Measurements from ENCODE around the gene KRTAP3-1. TPM values are rescaled to one million over a fixed set of nuclear protein-coding genes. Genes with fewer than 3 reads are reported as not detected.

KRTAP3-1 gene
- total RNA-seq, 1 donor from 2014 or later = not detected

GRCh38 chr17:40974366-40974765, 34.6 kb downstream of the KRTAP3-1 start:
- no peak for DNase-seq

DNA sequence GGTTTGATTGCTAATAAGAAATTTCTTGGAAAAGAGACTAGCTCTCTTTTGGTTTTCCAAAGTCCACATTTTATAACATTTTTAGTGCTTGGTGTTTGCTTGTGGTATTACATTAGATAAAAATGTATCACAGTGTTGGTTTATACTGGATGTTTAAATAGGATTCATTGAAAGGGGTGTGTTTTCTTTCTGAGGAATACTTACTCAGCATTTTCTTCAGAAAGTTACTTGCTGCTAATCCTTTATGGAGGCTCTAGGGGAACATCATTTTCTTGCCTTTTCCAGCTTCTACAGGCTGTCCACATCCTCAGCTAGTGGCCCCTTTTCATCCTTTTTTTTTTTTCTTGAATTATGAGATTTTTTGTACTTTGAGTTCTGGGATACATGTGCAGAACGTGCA, 41.3 kb downstream of the KRTAP3-1 start:
- DNase-seq = no peak

DNA sequence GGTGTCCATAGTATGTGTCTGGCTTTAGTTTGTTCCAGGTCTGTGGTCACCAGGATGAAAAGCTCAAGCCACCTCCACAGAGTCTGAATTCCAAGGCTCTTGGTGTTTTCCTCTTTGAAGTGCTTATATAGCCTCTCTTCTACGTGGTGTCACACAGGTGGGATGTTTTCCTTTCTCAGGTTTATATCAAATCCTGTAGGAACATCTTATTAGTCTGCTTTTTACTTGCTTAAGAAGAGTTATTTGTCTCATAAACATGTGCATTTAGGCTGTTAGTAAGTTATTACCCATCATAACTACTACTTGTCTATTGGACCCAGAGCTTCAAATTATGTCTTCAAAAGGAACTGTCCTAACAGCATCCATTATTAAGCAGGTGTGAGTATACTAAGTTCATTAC, 42.1 kb downstream of the KRTAP3-1 start, which contains the start of gene KRT39:
Gene KRT39, minus strand, starts transcription at position 101 of the 400 bp plus-strand sequence. Its CDS starts 92 bp downstream, at position 9.
- no peak for DNase-seq

DNA sequence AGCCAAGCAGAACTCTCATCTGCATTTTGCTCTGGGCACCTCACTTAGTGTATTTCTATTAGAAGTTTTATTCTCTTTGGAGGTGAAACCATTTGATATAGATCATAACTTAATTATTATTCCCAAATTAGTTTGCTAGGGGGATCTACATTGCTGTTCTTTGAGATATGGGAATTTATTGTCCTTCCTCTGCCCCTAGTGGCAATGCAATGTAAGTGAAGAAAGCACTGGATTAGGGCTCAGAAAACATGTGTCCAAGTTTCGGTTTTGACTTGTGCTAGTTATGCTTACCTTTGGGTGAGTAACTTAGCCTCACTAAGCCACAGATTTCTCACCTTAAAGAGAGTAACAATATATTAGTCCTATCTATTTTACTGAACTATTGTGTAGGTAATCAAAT, 45.1 kb downstream of the KRTAP3-1 start:
- peak; percentile 32 for DNase-seq

- DNase-seq = no peak
Observed at GRCh38 chr17:40962059-40962561, 46.8 kb downstream of the KRTAP3-1 start.

DNA sequence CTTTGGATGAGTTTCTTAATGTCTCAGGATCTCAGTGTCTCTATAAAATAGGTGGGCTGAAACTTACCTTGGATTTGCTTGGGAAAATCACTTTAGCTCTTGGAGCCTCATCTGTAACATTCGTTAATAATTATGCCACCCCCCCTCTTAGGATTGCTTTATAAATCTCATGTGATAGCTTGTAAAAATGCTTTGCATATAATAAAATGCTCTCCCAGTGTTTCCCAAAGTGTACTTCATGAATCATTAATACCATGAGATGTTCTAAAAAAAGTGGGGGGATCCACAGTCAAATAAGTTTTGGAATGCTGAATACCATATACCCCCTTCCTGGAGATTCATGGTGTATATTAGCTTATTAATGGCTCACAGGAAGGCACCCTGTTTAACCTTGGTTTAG, 47.3 kb downstream of the KRTAP3-1 start:
- no peak for DNase-seq

DNA sequence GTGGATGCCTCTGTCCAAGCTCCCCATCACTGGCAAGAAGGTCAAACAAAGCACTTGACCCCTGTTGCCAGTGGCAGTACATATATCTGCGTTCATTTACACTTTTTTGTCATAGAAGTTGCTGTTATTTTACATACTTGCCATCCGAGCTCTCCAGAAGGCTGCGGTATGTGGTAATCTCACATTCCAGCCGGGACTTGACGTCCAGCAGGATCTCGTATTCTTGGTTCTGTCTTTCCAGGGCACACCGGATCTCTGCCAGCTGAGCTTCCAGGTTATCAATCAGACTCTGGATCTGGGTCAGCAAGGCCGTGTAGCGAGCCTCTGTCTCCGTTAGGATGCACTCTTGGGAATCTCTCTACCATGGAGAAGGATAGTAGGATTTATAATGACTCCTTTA, 48.8 kb downstream of the KRTAP3-1 start:
- DNase-seq = no peak

Other genes starting within 250 kb of the KRTAP3-1 start
- gene KRT26, start 236.9 kb downstream of the KRTAP3-1 start, total RNA-seq = not detected in 2 replicates
- not detected in 2 replicates for gene KRT27, start 226.6 kb downstream of the KRTAP3-1 start, total RNA-seq
- not detected in 2 replicates for gene KRT28, start 209.2 kb downstream of the KRTAP3-1 start, total RNA-seq
- 4.9 and 5.3 TPM in 2 replicates for gene KRT10, start 186.5 kb downstream of the KRTAP3-1 start, total RNA-seq
- not detected in 2 replicates for gene KRT12, start 141.9 kb downstream of the KRTAP3-1 start, total RNA-seq
- gene KRT20, start 123.9 kb downstream of the KRTAP3-1 start, total RNA-seq = not detected in 2 replicates
- 0.47 and 1.9 TPM in 2 replicates for gene KRT23, start 71.5 kb downstream of the KRTAP3-1 start, total RNA-seq
- gene KRT39, start 42.2 kb downstream of the KRTAP3-1 start, total RNA-seq = not detected in 2 replicates
- gene KRT40, start 24.8 kb downstream of the KRTAP3-1 start, total RNA-seq = not detected in 2 replicates
- gene KRTAP3-3, start 15.0 kb downstream of the KRTAP3-1 start, total RNA-seq = not detected in 2 replicates
- not detected in 2 replicates for gene KRTAP3-2, start 9.2 kb downstream of the KRTAP3-1 start, total RNA-seq
- not detected in 2 replicates for gene KRTAP1-5, start 18.1 kb upstream of the KRTAP3-1 start, total RNA-seq
- gene KRTAP1-4, start 21.1 kb upstream of the KRTAP3-1 start, total RNA-seq = not detected in 2 replicates
- not detected in 2 replicates for gene KRTAP1-3, start 25.7 kb upstream of the KRTAP3-1 start, total RNA-seq
- gene KRTAP1-1, start 32.3 kb upstream of the KRTAP3-1 start, total RNA-seq = not detected in 2 replicates
- not detected in 2 replicates for gene KRTAP2-1, start 38.2 kb upstream of the KRTAP3-1 start, total RNA-seq
- gene KRTAP2-2, start 46.1 kb upstream of the KRTAP3-1 start, total RNA-seq = not detected in 2 replicates
- not detected in 2 replicates for gene KRTAP2-3, start 51.0 kb upstream of the KRTAP3-1 start, total RNA-seq
- not detected in 2 replicates for gene KRTAP2-4, start 56.8 kb upstream of the KRTAP3-1 start, total RNA-seq
- not detected in 2 replicates for gene KRTAP4-7, start 75.0 kb upstream of the KRTAP3-1 start, total RNA-seq
- gene KRTAP4-8, start 89.0 kb upstream of the KRTAP3-1 start, total RNA-seq = not detected in 2 replicates
- gene KRTAP4-16, start 93.1 kb upstream of the KRTAP3-1 start, total RNA-seq = not detected in 2 replicates
- gene KRTAP4-9, start 96.3 kb upstream of the KRTAP3-1 start, total RNA-seq = not detected in 2 replicates
- not detected in 2 replicates for gene KRTAP4-11, start 109.2 kb upstream of the KRTAP3-1 start, total RNA-seq
- not detected in 2 replicates for gene KRTAP4-12, start 115.1 kb upstream of the KRTAP3-1 start, total RNA-seq
- 0.19 TPM in 1 of 2 replicates, not detected in the other for gene KRTAP4-6, start 131.4 kb upstream of the KRTAP3-1 start, total RNA-seq
- not detected in 2 replicates for gene KRTAP4-5, start 140.7 kb upstream of the KRTAP3-1 start, total RNA-seq
- not detected in 2 replicates for gene KRTAP4-4, start 151.6 kb upstream of the KRTAP3-1 start, total RNA-seq
- gene KRTAP4-3, start 159.1 kb upstream of the KRTAP3-1 start, total RNA-seq = not detected in 2 replicates
- gene KRTAP4-2, start 169.1 kb upstream of the KRTAP3-1 start, total RNA-seq = not detected in 2 replicates
- gene KRTAP4-1, start 175.8 kb upstream of the KRTAP3-1 start, total RNA-seq = not detected in 2 replicates
- gene KRTAP9-1, start 180.8 kb upstream of the KRTAP3-1 start, total RNA-seq = not detected in 2 replicates
- gene KRTAP9-2, start 217.5 kb upstream of the KRTAP3-1 start, total RNA-seq = not detected in 2 replicates
- not detected in 2 replicates for gene KRTAP9-3, start 223.3 kb upstream of the KRTAP3-1 start, total RNA-seq
- gene KRTAP9-8, start 228.9 kb upstream of the KRTAP3-1 start, total RNA-seq = not detected in 2 replicates
- gene KRTAP9-4, start 240.6 kb upstream of the KRTAP3-1 start, total RNA-seq = not detected in 2 replicates
- not detected in 2 replicates for gene KRTAP9-9, start 246.3 kb upstream of the KRTAP3-1 start, total RNA-seq